ENCODE measurements around the gene PARP8. TPM values are rescaled to one million over a fixed set of nuclear protein-coding genes. Genes with fewer than 3 reads are reported as not detected.
"Not testable (repeated sequence)": the region's sequence is repeated elsewhere in the genome, so short reads cannot be mapped to it uniquely, and the experiment has no call there.

The PARP8 gene
- total RNA-seq, 4 donors from 2014 or later, result 4.8 to 13.7 (median 8.2) TPM

DNA sequence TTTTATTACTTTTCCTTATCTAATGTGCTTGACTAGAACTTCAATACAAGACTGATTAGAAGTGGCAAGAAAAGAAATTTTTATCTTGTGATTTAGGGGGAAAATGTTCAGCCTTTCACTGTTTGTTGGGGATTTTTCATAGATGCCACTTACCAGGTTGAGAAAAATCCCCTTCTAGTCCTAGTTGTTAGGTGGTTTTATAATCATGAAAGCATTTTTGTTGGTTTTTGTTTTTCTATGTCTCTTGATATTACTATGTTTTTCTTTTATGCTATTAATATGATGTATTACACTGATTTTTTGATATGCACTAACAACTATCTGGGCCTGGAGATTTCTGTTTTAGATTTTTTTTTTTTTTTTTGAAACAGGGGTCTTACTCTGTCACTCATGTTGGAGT is 134.0 kb downstream of the PARP8 start:
- no peak for DNase-seq (ENCODE audit: low spot score in 2 of 2)
- TF ChIP-seq POLR2A (IDR thresholded peaks at IDR 0.05) (no peak), CTCF (IDR thresholded peaks at IDR 0.05) (no peak)
- intact Hi-C loops (cut with DNase I; ENCODE audit: low total_unique reads), result no loop called here
- H3K4me3 ChIP-seq (ENCODE audit: low read depth, poor library complexity, severe bottlenecking), result no peak overlapping the region

- WGBS, 2 donors, result 63% methylated on average over 2 of the region's 2 CpGs
- no peak for TF ChIP-seq POLR2A (IDR thresholded peaks at IDR 0.05)
- no peak for TF ChIP-seq CTCF (IDR thresholded peaks at IDR 0.05)
- no peak overlapping the region for H3K4me3 ChIP-seq (ENCODE audit: low read depth, poor library complexity, severe bottlenecking)
- intact Hi-C loops (cut with DNase I; ENCODE audit: low total_unique reads), result no loop called here
- no peak for DNase-seq (ENCODE audit: low spot score in 2 of 2)
Measured at GRCh38 chr5:50807661-50808060, 141.2 kb downstream of the PARP8 start.

DNA sequence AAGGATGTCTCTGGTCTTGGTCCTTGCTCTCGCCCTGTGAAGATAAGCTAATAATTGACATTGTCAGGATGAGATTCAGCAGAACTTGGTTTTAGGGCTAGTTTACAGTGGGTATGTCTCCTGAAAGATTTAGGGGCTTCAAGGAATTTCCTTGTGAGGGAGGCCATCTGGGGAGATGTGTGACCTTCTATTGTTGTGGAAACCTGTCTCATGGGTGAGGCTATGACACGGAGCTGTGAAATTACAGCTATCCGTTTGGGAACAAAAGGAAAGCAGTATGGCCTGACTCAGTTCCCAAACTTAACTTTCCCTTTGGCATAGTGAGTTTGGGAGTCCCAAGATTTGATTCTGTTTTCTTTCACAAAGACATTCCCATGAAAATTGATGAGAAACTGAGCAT is 142.0 kb downstream of the PARP8 start:
- intact Hi-C loops (cut with DNase I; ENCODE audit: low total_unique reads), result no loop called here
- H3K4me3 ChIP-seq (ENCODE audit: low read depth, poor library complexity, severe bottlenecking), result no peak overlapping the region
- TF ChIP-seq POLR2A (IDR thresholded peaks at IDR 0.05), result no peak
- TF ChIP-seq CTCF (IDR thresholded peaks at IDR 0.05), result no peak
- WGBS, 2 donors, result 88 to 90% methylated on average over 3 of the region's 3 CpGs
- no peak for DNase-seq (ENCODE audit: low spot score in 2 of 2)

DNA sequence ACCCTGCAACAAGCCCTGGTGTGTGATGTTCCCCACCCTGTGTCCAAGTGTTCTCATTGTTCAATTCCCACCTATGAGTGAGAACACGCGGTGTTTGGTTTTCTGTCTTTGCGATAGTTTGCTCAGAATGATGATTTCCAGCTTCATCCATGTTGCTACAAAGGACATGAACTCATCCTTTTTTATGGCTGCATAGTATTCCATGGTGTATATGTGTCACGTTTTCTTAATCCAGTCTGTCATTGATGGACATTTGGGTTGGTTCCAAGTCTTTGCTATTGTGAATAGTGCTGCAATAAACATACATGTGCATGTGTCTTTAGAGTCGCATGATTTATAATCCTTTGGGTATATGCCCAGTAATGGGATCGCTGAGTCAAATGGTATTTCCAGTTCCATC is 145.3 kb downstream of the PARP8 start:
- DNase-seq (ENCODE audit: low spot score in 2 of 2); intact Hi-C loops (cut with DNase I; ENCODE audit: low total_unique reads); H3K4me3 ChIP-seq (ENCODE audit: low read depth, poor library complexity, severe bottlenecking): not testable (repeated sequence)
- 91 to 95% methylated on average over 6 of the region's 6 CpGs for WGBS, 2 donors

- TF ChIP-seq POLR2A (IDR thresholded peaks at IDR 0.05), result no peak
- TF ChIP-seq CTCF (IDR thresholded peaks at IDR 0.05), result no peak
- H3K4me3 ChIP-seq (ENCODE audit: low read depth, poor library complexity, severe bottlenecking), result no peak overlapping the region
- no peak for DNase-seq (ENCODE audit: low spot score in 2 of 2)
- 93 to 97% methylated on average over 3 of the region's 3 CpGs for WGBS, 2 donors
- intact Hi-C loops (cut with DNase I; ENCODE audit: low total_unique reads), result no loop called here
Measured at GRCh38 chr5:50813691-50814090, 147.3 kb downstream of the PARP8 start.

GRCh38 chr5:50814556-50814955 is 148.1 kb downstream of the PARP8 start:
- H3K4me3 ChIP-seq (ENCODE audit: low read depth, poor library complexity, severe bottlenecking), result no peak overlapping the region
- WGBS, 2 donors, result 92 to 95% methylated on average over 6 of the region's 6 CpGs
- intact Hi-C loops (cut with DNase I; ENCODE audit: low total_unique reads), result no loop called here
- DNase-seq (ENCODE audit: low spot score in 2 of 2), result no peak
- TF ChIP-seq POLR2A (IDR thresholded peaks at IDR 0.05) (no peak), CTCF (IDR thresholded peaks at IDR 0.05) (no peak)
